HG03432 (cell line): Measurements from ENCODE around the gene AQP1.

ENCODE experiments used
- ATAC-seq: cut with Tn5 transposase; IDR thresholded peaks from one replicate; pipeline ENCODE4 v1.9.1; 2021; ENCODE audit warnings: mild to moderate bottlenecking, moderate library complexity; ENCODE audit not compliant: unreplicated experiment

AQP1 gene

DNA sequence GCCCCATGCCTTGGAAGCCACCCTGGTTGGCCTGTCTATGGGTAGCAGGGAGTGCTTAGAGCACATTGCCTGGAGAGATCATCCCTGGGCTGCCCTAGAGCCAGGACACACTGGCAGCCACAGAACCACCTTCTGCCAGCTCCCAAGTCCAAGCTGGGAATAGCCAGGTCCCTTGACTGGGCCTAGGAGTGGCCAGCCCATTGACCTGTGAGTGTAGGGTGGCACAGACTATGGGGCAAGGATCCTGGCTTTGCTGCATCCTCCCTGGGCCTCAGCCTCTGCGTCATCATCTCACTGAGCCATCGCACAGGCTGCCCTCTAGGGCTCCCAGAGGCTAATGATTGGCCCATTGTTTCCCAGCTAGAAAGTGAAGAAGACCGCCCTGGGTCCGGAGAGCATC lies 7.0 kb downstream of the AQP1 start:
- ATAC-seq = no peak

DNA sequence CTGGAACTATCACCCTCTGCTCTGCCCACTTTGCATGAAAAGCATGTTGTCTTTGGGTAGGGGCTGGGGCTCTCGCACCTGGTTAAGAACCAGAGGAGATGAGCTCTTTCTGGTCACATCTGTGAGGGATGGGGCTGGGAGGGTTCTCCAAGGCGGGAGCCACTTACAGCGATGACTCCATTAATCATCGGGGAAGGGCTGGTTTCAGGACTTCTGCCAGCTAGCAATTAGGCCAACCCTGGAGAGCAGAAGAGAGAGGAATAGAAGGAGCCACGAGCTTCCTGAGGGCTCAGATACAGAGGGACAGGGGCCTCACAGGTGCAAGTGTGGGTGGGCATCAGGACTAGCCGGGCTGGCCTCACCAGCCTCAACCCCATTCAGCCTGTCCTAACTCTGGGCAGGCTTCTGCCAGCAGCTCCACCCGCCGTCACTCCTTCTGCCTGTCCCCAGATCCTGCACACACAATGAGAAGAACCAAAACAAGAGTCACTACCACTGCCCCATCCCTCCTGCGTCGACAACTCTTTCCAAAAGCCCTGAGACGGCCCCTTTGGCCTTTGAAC lies 8.4 kb downstream of the AQP1 start:
- ATAC-seq = no peak

DNA sequence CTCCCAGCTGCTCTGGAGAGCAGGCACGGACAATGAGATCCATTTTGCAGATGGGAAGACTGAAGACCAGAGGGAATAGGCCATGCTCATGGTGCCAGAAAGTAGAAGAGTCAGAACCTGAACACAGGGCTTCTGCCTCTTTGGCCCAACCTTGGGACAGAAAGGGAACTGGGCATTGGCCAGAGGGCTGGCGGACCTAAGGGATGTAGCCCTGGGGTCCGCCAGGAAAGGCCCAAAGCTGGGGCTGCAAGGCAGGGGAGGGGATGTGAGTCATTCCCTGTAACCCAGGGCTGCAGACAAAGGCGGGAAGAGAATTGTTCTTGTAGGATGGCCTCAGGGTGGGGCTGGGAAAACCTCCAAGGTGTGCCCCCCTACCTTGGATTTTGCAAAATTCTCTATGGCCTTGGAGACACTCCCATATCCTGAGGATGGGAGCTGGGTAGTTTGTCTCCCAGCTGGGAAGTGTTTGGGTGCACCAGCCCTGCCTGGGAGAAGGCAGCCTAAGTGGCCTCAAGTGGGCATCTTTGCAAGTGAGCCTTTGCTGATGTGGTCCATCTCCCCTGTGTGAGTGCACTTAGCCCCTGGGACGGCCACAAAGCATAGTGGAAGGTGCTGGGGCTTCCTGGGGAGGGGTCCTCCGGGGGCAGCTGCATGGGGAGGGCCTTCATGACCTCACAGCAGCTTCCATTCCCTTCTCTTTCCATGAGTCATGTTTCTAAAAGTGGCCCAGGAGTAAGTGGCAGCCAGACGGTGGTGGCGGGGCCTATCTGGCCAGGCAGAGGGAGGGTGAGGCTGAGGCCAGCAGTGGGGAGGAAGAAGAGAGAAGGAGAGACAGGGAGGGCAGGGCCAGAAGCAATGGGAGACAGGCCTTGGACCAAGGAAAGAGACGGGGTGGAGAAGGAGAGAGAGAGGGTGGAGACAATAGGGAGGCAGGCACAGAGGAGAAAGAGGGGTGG lies 9.2 kb downstream of the AQP1 start:
- ATAC-seq = no peak

DNA sequence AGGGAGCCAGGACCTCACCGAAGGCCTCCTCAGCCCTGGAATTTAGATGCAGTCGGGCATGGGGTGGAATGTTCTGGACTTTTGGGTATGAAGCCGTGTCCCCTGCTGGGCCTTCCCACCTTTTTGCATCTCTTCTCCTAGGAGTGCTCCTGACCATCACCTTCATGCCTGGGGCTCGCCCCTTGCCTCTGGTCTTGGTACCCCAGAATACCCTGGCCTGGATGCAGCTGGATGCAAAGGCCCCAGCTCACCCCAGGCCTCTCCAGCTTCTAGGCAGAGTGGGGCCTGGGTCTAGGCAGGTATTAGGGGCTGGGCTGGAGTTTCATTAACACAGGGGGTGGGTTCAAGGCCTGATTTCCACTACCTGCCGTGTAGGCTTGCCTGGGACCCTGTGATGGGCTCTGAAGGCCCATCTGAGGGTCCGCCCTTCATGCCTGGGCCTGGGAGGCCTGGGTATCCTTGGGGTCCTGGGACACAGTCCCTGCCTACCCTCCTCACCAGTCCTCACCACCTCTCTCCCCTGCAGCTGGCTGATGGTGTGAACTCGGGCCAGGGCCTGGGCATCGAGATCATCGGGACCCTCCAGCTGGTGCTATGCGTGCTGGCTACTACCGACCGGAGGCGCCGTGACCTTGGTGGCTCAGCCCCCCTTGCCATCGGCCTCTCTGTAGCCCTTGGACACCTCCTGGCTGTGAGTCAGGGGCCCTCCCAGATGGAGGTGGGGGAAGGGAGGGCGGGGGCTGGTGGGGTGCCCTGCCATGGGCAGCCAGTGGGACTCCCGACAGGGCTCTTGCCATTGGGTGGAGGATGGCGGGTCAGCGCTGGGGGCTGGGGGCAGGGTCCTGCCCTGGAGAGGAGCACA lies 10.1 kb downstream of the AQP1 start:
- no peak for ATAC-seq

DNA sequence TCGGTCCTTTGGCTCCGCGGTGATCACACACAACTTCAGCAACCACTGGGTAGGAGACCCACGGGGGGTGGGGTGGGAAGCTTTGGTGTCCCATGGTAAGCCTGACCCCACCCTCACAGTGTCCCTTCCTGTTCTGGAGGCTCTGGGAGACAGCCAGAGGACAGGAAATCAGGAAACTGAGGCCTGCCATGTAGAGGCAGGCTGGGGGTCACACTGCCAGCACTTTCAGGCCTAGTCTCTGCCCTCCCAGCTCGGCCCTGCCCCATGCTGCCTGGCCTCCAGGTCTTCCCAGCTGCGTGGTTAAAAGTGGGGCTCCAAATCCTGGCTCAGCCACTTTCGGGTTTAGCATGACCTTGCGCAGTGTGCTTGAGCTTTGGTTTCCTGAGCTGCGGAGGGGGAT lies 10.9 kb downstream of the AQP1 start:
- ATAC-seq = no peak

DNA sequence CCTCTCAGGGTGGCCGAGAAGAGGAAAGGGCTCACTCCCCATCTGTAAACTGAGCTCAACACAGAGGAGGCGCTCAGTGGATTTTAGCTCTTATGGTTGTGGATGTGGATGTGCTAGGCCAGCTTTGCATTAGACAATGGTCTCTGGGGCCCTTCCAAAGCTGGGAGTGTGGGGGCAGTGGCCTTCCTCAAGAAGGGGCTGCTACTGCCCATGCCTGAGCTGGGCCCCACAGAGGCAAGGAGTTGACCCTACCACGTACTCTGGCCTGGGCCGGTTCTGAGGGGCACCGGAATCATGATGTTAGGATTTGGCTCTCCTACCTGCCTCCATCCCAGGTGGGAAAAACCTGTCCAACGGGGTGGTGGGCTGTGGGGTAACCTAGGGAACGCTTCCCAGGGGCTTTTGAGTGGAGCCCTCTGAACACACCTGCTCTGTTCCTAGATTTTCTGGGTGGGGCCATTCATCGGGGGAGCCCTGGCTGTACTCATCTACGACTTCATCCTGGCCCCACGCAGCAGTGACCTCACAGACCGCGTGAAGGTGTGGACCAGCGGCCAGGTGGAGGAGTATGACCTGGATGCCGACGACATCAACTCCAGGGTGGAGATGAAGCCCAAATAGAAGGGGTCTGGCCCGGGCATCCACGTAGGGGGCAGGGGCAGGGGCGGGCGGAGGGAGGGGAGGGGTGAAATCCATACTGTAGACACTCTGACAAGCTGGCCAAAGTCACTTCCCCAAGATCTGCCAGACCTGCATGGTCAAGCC lies 11.5 kb downstream of the AQP1 start:
- ATAC-seq = no peak

DNA sequence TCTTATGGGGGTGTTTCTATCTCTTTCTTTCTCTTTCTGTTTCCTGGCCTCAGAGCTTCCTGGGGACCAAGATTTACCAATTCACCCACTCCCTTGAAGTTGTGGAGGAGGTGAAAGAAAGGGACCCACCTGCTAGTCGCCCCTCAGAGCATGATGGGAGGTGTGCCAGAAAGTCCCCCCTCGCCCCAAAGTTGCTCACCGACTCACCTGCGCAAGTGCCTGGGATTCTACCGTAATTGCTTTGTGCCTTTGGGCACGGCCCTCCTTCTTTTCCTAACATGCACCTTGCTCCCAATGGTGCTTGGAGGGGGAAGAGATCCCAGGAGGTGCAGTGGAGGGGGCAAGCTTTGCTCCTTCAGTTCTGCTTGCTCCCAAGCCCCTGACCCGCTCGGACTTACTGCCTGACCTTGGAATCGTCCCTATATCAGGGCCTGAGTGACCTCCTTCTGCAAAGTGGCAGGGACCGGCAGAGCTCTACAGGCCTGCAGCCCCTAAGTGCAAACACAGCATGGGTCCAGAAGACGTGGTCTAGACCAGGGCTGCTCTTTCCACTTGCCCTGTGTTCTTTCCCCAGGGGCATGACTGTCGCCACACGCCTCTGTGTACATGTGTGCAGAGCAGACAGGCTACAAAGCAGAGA lies 12.2 kb downstream of the AQP1 start:
- ATAC-seq = no peak

DNA sequence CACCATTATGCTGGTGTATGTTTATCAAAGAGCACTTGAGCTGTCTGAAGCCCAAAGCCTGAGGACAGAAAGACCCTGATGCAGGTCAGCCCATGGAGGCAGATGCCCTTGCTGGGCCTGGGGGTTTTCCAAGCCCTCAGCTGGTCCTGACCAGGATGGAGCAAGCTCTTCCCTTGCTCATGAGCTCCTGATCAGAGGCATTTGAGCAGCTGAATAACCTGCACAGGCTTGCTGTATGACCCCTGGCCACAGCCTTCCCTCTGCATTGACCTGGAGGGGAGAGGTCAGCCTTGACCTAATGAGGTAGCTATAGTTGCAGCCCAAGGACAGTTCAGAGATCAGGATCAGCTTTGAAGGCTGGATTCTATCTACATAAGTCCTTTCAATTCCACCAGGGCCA lies 13.0 kb downstream of the AQP1 start:
- no peak for ATAC-seq

DNA sequence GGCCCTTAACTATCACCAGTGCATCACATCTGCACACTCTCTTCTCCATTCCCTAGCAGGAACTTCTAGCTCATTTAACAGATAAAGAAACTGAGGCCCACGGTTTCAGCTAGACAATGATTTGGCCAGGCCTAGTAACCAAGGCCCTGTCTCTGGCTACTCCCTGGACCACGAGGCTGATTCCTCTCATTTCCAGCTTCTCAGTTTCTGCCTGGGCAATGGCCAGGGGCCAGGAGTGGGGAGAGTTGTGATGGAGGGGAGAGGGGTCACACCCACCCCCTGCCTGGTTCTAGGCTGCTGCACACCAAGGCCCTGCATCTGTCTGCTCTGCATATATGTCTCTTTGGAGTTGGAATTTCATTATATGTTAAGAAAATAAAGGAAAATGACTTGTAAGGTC lies 13.5 kb downstream of the AQP1 start:
- no peak for ATAC-seq

DNA sequence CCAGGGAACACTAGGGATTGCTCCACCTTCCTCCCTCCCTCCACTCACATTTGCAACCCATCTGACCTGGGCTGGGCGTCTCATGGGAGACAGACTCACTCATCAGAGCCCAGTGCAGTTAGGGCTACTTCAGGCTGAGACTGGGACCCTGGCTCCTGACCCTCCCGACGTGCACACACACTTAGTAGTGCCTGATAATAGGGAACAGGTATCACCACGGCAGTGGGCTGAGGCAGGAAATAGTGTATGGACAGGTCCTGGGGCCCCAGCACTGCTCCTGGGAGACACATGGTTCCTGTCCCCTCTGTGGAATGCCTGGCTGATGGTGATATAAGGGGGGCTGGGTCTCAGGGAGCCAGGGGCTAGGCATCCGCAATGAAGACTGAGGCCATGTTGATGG lies 14.3 kb downstream of the AQP1 start:
- no peak for ATAC-seq

DNA sequence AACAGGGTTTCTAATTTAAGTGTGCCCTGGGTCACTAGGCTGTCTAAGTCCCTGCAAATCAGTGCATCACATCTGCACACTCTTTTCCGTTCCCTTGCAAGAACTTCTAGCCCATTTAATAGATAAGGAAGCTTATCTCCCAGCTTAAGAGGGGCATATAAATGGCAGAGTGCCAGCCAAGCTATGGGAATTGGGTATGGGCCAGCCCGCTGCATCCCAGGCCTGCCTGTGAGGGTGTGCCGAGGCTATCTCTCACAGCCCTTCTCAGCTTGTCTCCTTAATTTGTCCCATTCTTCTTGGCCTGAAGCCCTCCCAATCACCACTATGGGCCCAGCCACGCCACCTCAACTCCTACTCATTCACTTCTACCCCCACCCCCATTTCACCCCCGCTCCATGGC lies 14.7 kb downstream of the AQP1 start:
- ATAC-seq = no peak

DNA sequence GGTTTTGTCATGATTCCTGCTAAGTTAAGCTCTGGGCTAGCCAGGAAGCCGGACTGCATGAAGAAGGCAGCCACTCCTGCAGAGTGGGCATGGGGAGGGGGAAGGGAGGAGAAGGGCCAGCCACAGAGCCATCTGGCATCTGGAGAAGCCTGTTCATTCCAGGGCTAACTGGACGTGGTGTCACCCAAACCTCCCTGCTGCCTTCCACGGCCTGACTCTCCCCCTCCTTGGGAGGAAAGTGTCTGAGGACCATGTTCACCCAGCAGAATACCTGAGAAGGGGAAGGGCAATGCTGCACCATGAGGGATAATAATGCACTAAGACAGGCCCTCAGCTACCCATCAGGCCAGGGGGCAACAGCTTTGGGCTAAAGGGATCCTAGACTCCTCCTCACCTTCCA lies 15.4 kb downstream of the AQP1 start:
- no peak for ATAC-seq

DNA sequence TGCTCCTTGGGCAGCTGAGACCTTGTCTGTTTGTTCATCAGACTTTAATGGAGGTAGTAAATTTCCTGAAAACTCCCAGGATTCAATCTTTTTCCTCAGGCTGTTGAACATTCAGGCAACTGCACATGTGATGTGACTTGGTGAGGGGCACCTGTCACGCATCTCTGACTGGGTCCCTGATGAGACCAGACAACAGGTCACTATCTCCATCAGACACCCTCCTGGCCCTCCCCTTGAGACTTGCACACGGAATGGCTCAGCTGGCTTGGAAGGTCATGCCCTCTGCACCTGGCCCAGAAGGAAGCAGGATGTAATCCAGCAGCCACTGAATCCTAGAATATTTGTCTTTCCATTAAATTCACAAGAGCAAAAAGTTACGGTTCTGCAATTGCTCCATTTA lies 15.9 kb downstream of the AQP1 start:
- ATAC-seq = no peak

DNA sequence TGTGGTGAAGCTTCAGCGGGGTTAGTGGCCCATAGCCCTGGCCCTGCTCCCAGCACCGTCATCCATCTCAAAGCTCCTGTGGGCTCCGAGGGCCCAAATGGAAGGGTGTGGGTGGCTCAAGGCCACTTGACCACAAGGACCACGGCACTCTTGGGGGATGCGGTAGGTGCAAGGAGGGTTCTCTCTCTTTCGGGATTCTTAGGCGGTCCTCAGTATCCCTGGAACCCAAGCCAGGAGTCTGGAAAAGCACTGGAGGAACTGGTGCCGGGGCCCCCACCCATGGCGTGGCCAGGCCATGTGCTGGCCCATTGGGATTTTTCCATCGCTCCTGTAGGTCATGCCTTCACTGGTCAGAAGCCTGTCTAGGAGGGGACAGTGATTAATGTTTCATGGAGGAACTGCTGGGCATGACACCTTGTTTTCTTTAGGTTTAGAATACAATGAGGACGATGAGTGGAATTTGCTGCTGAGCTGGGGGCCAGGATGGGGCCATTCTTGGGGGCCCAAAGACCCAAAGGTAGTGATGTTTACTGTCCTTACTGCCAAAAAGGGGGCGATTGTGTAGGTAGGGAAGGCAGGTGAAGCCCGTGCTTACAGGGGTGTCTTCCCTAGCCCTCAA lies 16.7 kb downstream of the AQP1 start:
- ATAC-seq = no peak

DNA sequence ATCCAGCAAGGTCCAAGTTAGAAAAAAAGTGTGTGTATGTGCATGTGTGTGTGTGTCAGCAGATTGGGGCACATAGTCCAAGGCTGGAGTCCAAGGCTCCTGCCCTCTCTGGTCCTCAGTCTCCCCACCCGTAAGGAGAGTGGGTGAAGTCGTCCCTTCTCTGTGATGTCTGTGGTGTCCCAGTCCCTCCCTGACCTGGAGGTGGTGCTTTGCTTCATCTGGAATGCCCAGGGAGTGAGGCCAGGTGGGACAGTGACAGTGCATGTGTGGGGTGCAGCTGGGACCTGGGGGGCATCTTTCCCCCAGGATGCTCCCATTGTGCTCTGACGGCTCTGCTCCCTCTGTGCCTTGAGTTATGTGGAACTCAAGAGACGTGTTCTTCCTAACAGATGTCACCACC lies 18.0 kb downstream of the AQP1 start:
- no peak for ATAC-seq

DNA sequence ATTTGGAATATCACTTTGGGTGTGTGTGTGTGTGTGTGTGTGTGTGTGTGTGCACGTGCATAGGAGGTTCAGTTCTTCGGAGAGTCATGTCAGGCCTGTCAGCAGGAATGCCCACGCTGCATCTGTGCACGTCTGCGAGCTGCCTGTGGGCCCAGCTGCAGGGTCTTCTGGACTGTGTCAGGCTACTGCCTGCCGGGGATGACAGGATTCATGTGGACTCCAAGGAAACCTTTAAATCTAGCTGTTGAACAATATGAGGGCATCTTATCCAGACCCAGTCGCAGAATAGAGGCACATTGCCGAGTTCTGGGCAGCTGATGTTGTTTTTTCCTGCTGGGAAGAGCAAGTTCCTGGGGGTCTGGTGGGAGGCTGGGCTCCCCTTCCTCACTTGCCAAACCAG lies 19.0 kb downstream of the AQP1 start:
- ATAC-seq = no peak

DNA sequence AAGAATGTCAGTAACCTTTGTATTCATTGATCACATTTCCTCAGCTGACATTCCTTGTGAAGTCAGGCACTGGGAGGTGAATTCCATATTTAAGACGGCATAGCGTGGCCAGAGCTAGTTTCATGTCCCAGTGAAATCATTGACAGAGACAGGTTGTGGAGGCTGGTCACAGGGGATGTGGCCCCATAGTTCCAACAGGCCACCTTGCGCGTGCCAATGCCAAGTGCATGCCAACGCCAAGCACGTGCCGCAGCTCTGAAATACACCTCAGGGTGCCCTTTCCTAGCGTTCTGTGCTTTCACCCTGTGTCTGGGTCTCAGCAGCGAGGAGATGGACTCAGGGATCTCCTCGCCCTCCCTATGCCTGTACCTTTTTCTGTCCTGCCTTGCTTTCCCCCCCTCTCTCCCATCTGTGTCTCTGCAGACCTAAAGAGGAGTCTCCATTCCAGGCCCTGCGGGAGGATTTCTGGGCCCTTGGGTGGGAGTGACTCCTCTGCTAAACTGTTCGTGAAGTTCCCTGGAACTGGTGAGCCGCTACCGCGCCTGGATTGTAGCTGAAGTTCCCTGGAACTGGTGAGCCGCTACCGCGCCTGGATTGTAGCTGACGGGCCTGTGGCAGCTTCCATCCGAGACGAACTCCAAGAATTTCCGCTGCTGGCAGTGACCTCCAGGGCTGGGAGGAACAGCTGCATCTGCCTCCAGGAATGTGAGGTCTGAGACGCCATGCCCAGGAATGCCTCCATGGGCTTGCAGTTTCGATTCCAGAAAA lies 19.7 kb downstream of the AQP1 start:
- no peak for ATAC-seq

DNA sequence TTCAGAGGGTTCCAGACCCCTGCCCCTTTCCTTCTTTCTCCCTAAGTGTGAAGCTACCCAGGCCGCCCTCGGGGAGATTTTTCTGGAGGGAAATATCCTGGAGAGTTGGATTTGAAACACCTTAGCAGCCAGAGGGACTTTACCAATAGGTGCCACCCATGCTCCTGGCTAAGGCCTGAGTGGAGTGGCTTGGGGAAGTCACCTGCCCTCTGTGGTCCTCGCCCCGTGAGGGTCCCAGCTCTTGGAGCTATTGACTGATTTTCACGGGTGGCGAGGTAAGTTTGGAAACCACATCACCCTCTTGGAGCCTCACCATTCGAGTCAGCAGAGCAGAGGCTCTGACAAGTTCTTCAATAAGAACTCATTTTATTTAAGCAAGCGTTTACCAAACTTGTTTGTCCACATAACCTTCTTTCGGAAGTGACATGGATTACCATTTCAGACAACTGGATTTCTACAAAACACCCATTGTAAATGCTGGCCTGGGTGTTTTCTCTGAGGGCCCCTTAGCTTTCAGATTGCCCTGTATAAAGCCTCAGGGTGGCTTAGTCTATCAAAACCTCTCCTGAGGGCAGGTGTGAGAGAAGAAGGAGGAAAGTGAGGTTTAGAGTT lies 20.4 kb downstream of the AQP1 start:
- ATAC-seq = no peak

DNA sequence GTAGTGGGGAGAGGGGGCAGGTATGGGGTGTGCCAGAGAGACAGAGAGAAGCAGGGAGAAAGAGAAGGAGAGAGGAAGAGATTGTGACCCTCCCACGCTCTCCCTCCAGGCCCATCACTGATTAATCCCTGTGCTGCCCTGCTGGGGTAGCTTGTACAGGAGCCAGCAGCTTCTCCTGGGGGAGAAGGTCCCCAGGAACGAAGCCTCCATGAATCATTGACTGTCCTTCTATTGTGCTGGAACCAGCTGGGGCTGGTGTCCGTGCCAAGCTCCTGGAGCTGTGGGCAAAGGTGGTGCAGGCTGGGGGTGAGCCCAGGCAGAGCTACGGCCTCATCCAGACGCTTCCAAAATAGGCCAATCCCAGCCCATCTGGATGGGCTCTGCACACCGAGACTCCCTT lies 20.9 kb downstream of the AQP1 start:
- no peak for ATAC-seq
